Cortex of kidney (tissue), 1 donor: ENCODE results near the gene TMTC2.

Experiments used
- DNase-seq: peaks from one replicate; lab custom pipeline; 2025; lab: John Stamatoyannopoulos, UW

The TMTC2 gene

GRCh38 chr12:83015390-83016217 is 328.9 kb downstream of the TMTC2 start:
- DNase-seq = no peak

GRCh38 chr12:83016218-83016835 is 329.6 kb downstream of the TMTC2 start:
- DNase-seq = no peak

GRCh38 chr12:83016991-83017390 is 330.3 kb downstream of the TMTC2 start:
- no peak for DNase-seq

GRCh38 chr12:83018088-83018487 is 331.4 kb downstream of the TMTC2 start:
- no peak for DNase-seq

GRCh38 chr12:83027021-83027723 is 340.5 kb downstream of the TMTC2 start:
- DNase-seq = no peak

- DNase-seq = no peak
These were observed 344.5 kb downstream of the TMTC2 start for GRCh38 chr12:83031196-83031595.

GRCh38 chr12:83036847-83037246 is 350.1 kb downstream of the TMTC2 start:
- DNase-seq = no peak

GRCh38 chr12:83039413-83039812 is 352.7 kb downstream of the TMTC2 start:
- no peak for DNase-seq

- no peak for DNase-seq
These were observed 353.6 kb downstream of the TMTC2 start for GRCh38 chr12:83040339-83040738.

GRCh38 chr12:83040991-83041390 is 354.3 kb downstream of the TMTC2 start:
- no peak for DNase-seq

- no peak for DNase-seq
These were observed 355.9 kb downstream of the TMTC2 start for GRCh38 chr12:83042441-83043200.

- DNase-seq = no peak
These were observed 358.0 kb downstream of the TMTC2 start for GRCh38 chr12:83044736-83045135.

GRCh38 chr12:83046019-83046418 is 359.3 kb downstream of the TMTC2 start:
- no peak for DNase-seq

- no peak for DNase-seq
These were observed 362.6 kb downstream of the TMTC2 start for GRCh38 chr12:83049306-83049705.

- DNase-seq = no peak
These were observed 366.3 kb downstream of the TMTC2 start for GRCh38 chr12:83052890-83053541.

- DNase-seq = no peak
These were observed 370.7 kb downstream of the TMTC2 start for GRCh38 chr12:83057436-83057835.

- DNase-seq = no peak
These were observed 372.4 kb downstream of the TMTC2 start for GRCh38 chr12:83059107-83059506.

- DNase-seq = no peak
These were observed 378.9 kb downstream of the TMTC2 start for GRCh38 chr12:83065562-83065961.

- no peak for DNase-seq
These were observed 381.3 kb downstream of the TMTC2 start for GRCh38 chr12:83067981-83068380.

GRCh38 chr12:83074358-83074894 is 387.7 kb downstream of the TMTC2 start:
- DNase-seq = no peak

- no peak for DNase-seq
These were observed 388.8 kb downstream of the TMTC2 start for GRCh38 chr12:83075471-83075870.
